GM23338 (cell line): ENCODE measurements around the gene MALRD1.

Experiments
- CREB1 ChIP-seq: fragments of 250-450 bp; sonication (Bioruptor Pico); IDR thresholded peaks from 2 replicates; pipeline ENCODE4 v1.5.0; 2020; ENCODE audit warnings: low read depth, mild to moderate bottlenecking, moderate library complexity
- CTCF ChIP-seq, 2 experiments: fragments of 200-600 bp in 1 of 2; sonication (generic) in 1 of 2; conservative IDR thresholded peaks; 2 replicates each; pipeline versions ENCODE4 v1.5.1 to v1.6.1; 2016 to 2017; ENCODE audit warnings: antibody characterized with exemption in 2 of 2, low read depth in 2 of 2, mild to moderate bottlenecking in 2 of 2, moderate library complexity in 1 of 2
- EZH2phosphoT487 ChIP-seq: fragments of 200-600 bp; sonication (generic); IDR thresholded peaks from one replicate; pipeline ENCODE4 v1.8.1; 2018; ENCODE audit warnings: antibody characterized with exemption; ENCODE audit not compliant: unreplicated experiment
- JUNB ChIP-seq: IDR thresholded peaks from one replicate; pipeline ENCODE4 v1.6.1; 2016; ENCODE audit warnings: antibody characterized with exemption; ENCODE audit not compliant: unreplicated experiment
- POLR2AphosphoS5 ChIP-seq: IDR thresholded peaks from 2 replicates; pipeline ENCODE4 v1.6.1; 2016; ENCODE audit warnings: antibody characterized with exemption, low read depth
- ZNF331 ChIP-seq: fragments of 250-450 bp; sonication (Bioruptor Pico); IDR thresholded peaks from 2 replicates; pipeline ENCODE4 v1.5.0; 2020; ENCODE audit warnings: low read depth, mild to moderate bottlenecking, moderate library complexity

GRCh38 chr10:19500959-19501358, 452.4 kb downstream of the MALRD1 start:
- TF ChIP-seq CTCF (conservative IDR thresholded peaks at IDR 0.05; ENCODE audit: low read depth in 2 of 2) (no peak), JUNB (no peak), POLR2AphosphoS5 (no peak), EZH2phosphoT487 (no peak), CREB1 (CRISPR knock-in tag) (no peak), ZNF331 (CRISPR knock-in tag) (no peak)
